Hindlimb muscle (tissue), 1 donor: Measurements from ENCODE around the gene GRIK3. TPM values are rescaled to one million over a fixed set of nuclear protein-coding genes. Genes with fewer than 3 reads are reported as not detected.
"Not testable (repeated sequence)": the region's sequence is repeated elsewhere in the genome, so short reads cannot be mapped to it uniquely, and the experiment has no call there.

ENCODE experiments used
- DNase-seq: peaks from one replicate; pipeline ENCODE4 v3.0.0-alpha.2; 2013
- polyA plus RNA-seq: library from polyadenylated mRNA; unstranded; fragments of 120-200 nt; gene quantifications from one replicate; pipeline ENCODE4 v1.2.1, GENCODE V29; 2013; ENCODE audit not compliant: insufficient read length

Gene GRIK3
- polyA plus RNA-seq: 0.50 TPM

GRCh38 chr1:37034121-37035013, at the start of gene GRIK3:
GRIK3 (minus strand) TSS chr1:37034515; CDS start chr1:37034108, 407 bp downstream.
- no peak for DNase-seq

DNA sequence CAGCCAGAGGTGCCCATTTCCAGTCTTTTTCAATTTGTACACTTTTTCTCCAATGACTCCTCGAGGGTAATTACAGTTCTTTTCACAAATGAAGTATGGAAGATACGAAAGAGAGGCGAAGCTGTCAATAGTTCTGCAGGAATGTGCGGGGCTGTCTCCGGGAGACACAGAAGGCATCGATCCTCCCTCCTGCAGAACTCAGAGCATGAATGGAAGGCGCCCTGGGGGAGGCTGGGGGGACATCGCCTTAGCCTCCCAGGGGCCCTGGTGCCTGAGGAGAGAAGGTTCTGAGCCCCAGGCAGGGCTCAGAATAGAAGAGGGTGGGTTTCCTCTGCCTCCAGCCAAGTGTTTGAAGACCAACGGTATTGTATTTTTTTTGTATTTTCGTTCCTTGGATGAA, 49.7 kb upstream of the GRIK3 start:
- no peak for DNase-seq

- no peak for DNase-seq
Measured at GRCh38 chr1:37083603-37084002, 49.3 kb upstream of the GRIK3 start.

DNA sequence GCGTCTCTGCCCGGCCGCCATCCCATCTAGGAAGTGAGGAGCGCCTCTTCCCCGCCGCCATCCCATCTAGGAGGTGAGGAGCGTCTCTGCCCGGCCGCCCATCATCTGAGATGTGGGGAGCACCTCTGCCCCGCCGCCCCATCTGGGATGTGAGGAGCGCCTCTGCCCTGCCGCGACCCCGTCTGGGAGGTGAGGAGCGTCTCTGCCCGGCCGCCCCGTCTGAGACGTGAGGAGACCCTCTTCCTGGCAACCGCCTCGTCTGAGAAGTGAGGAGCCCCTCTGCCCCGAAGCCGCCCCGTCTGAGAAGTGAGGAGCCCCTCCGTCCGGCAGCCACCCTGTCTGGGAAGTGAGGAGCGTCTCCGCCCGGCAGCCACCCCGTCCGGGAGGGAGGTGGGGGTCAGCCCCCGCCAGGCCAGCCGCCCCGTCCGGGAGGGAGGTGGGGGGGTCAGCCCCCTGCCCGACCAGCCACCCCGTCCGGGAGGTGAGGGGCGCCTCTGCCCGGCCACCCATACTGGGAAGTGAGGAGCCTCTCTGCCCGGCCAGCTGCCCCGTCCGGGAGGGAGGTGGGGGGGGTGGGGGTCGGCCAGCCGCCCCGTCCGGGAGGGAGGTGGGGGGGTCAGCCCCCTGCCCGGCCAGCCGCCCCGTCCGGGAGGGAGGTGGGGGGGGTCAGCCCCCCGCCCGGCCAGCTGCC, 46.1 kb upstream of the GRIK3 start:
- not testable (repeated sequence) for DNase-seq

- DNase-seq: no peak
Measured at GRCh38 chr1:37078866-37079265, 44.6 kb upstream of the GRIK3 start.

- no peak for DNase-seq
Measured at GRCh38 chr1:37076168-37076567, 41.9 kb upstream of the GRIK3 start.

DNA sequence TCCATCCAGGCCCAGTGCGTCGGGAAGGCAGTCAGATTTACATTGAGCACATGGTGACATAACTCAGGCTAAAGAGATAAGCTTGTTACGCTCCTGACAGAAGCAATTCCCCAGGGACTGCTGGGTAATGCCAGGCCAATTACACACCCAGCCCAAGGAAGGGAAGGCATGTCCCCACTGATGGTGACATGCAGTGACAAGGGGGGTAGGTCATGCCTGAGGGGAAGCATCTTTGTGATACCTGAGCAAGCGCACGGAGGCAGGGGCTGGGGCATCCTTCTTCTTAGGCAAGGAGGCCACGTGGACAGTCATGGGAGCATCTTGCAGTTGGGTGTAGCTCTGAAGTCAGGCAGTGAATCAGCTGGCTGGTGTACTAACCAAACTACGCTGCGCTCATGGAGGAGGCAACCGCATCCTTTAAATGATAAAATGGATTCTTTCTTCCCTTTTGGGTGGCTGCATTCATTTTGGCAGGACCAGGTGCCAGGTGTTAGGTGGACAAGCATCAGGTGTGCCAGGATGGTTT, 39.6 kb upstream of the GRIK3 start:
- DNase-seq: no peak

GRCh38 chr1:37073152-37073853, 39.0 kb upstream of the GRIK3 start:
- no peak for DNase-seq

GRCh38 chr1:37071829-37072228, 37.5 kb upstream of the GRIK3 start:
- DNase-seq: no peak

DNA sequence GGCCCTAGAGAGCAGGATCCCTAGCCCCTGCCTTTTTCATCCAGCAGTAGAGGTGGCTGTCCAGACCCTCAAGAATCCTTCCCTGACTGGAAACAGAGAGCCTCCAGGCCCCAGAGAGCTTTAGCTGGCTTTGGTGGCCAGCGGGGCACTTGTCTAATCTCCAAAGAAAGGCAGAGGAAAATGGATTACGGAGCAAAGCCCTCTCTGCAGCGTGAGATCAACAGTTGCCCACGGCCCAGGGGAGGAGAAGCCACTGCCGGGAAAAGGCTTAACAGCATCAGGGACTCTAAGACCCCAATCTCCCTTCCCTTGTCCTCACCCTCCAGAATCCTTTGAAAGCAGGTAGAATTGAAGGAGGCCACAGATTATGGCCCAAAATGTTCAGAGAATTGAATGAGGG, 35.8 kb upstream of the GRIK3 start:
- DNase-seq: no peak

GRCh38 chr1:37069406-37069805, 35.1 kb upstream of the GRIK3 start:
- no peak for DNase-seq

DNA sequence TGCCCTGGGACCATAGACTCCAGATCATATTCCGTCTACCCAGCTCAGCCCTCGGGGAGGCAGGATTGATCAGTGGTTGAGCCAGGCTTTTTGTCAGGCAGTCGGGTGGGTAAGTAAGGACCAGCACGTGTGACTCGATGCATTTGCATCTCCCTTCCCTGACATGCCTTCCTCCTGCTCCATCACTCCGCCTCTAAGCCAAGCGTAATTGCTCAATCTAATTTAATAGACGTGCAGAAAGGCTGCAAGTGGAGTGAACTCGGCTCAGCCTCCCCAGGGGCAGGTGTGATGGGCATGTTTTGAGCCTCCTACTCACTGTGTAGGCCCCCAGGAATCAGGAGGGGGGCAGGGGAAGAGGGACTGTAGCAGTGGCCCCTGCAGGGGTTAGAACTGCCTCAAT, 34.6 kb upstream of the GRIK3 start:
- no peak for DNase-seq

DNA sequence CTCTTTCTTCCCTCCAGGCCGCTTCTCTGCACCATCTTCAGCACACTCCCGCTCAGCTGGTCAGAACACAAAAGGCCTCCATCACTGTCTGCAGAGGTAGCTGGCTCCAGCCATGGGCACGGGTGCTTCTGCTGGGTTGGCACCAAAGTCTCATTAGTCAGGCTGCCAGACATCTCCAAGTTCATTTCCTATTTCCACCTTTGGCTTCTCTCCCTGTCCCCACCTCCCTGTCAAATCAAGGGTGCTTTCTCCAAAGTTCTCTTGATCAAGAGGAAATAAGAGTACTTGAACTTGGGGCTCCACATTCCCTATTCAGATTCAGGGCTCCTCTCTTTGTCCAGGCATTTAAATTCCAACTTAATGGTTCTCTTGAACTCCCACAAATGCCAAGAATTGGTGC, 33.9 kb upstream of the GRIK3 start:
- DNase-seq: no peak

DNA sequence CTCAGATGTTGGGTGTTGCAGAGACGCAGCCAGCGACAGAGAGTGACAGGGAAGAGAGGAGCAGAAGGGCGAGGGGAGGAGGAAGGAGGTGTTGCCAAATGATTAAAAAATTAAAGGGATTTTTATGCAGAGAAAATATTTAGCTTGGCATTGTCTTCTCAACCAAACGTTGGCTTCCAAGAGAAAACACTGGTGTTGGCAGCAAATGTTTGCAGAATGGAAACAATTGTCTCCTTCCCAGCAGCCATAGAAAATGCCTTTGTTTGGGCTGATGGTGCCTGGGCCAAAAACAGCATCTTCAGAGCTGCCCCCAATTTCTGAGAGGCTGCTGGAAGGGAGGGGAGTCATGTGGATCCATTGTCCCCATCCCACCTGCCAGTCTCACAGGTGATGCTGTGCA, 29.7 kb upstream of the GRIK3 start:
- DNase-seq: no peak

GRCh38 chr1:37059346-37059745, 25.0 kb upstream of the GRIK3 start:
- no peak for DNase-seq

DNA sequence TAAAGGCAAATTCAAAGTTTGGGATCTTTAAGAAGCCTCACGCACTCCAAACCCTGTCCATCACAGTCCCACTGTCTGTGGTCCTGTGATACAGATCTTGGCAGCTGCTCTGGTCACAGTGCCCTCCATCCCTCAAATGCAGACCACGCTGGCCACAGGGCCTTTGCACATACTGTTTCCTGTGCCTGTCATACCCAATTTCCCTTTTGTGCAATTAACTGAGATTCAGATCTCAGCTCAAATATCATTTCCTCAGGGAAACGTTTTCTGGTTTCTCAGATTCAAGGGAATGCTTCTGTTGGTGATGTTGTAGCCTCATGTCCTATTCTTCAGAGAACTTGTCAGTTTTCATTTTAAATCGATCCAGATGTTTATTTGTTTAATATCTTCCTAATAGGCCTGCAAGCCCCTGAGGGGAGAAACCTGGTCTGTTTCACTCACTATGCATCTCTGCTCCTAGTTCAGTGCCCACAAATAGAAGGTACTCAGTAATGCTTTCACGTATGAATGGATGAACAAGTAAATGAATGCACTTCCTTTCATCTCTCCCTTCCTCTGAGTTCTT, 24.2 kb upstream of the GRIK3 start:
- no peak for DNase-seq

DNA sequence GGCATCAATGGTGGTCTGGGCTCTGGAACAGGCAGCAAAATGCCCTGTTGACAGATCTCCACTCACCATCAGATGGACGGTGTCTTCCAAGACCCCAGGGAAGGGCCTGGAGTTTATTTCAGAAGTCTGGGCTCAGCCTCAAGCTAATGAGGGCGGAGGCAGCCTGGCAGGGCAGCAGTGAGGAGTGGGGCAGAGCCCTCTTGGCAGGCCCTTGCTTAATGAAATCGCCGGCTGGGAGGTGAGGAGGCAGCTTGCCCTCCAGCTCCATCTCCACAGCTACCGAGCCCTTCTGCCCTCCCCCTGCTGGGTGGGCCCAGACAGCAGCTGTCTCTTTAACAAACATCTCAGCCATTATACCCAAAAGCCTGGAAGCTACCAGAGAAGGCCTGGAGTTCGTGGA, 22.0 kb upstream of the GRIK3 start:
- DNase-seq: no peak

- no peak for DNase-seq
Measured at GRCh38 chr1:37055631-37056030, 21.3 kb upstream of the GRIK3 start.

GRCh38 chr1:37053173-37053572, 18.9 kb upstream of the GRIK3 start:
- no peak for DNase-seq

GRCh38 chr1:37052120-37052519, 17.8 kb upstream of the GRIK3 start:
- no peak for DNase-seq

DNA sequence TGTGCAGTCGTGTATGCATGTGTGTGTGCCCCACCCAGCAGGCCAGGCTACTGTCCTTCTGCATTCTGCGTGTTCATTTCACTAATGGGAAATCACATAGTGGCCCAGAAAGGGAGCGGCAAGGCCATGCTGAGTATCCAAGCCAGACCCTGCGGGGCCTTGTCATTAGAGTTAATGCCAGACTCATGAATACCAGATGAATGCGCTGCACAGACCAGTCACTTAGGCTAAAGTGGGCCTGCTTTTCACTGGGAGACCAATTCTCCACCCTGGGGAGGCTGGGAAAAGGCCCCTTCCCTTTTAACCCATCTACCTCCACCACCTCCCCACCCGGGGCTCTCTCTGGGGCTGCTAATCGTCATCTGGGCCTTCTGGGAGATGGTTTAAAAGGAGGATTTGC, 17.0 kb upstream of the GRIK3 start:
- DNase-seq: no peak

DNA sequence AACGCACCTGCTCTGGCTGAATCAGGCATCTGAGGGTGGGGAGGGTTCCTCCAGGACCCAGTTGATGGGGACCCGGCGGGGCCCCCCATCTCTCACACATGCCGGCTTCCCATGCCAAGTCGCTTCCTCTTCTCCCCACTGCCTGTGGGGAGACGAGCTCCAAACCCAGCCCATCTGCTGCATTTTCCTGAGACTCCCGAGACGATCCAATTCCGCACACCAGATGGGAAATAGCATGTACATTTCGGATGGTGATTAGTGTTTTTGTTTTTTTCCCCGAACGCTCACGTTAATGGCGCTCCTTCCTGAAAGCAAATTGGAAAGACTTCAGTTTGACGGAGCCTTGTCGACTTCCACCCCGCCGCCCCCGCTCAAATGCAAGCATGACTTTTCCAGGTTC, 13.2 kb upstream of the GRIK3 start:
- DNase-seq: no peak

- DNase-seq: no peak
Measured at GRCh38 chr1:37043101-37043500, 8.8 kb upstream of the GRIK3 start.
